ENCODE results near the gene TSPAN12.

TSPAN12 gene

GRCh38 chr7:120738816-120739215, 119.1 kb downstream of the TSPAN12 start:
- H3K4me2 ChIP-seq, result no peak overlapping the region
- H2AFZ ChIP-seq (ENCODE audit: low read depth), result no peak overlapping the region
- TF ChIP-seq CTCF (conservative IDR thresholded peaks at IDR 0.05; ENCODE audit: low read depth, low read length), result no peak
- H3K27me3 ChIP-seq (ENCODE audit: insufficient read depth, low read depth), result no peaks in the 10 kb centered on the region
- no peaks in the 10 kb centered on the region for H3K36me3 ChIP-seq (ENCODE audit: insufficient read depth)
- H3K4me3 ChIP-seq (IDR thresholded peaks at IDR 0.05; ENCODE audit: insufficient read depth, low read depth, low read length), result no peak overlapping the region
- no peak overlapping the region for H3K27ac ChIP-seq
- H3K9ac ChIP-seq, result no peak overlapping the region
- no peaks in the 10 kb centered on the region for H4K20me1 ChIP-seq (ENCODE audit: insufficient read depth)
- no peaks in the 10 kb centered on the region for H3K4me1 ChIP-seq (ENCODE audit: low read depth, poor library complexity, severe bottlenecking)
- H3K79me2 ChIP-seq (ENCODE audit: insufficient read depth, low read depth), result no peaks in the 10 kb centered on the region

All from KMS-11 (cell line).